ENCODE data around the gene EPS8L1. TPM values are rescaled to one million over a fixed set of nuclear protein-coding genes. Genes with fewer than 3 reads are reported as not detected.
"Not testable (repeated sequence)": the region's sequence is repeated elsewhere in the genome, so short reads cannot be mapped to it uniquely, and the experiment has no call there.

The EPS8L1 gene
- total RNA-seq, 2 donors from 2014 or later = 42.1 to 75.9 TPM

GRCh38 chr19:55046975-55047622, 28.6 kb upstream of the EPS8L1 start:
- intact Hi-C loops (cut with DNase I, micrococcal nuclease) = no loop called here
- DNase-seq = no peak
- no peak for ATAC-seq

GRCh38 chr19:55047951-55048350, 27.7 kb upstream of the EPS8L1 start:
- intact Hi-C loops (cut with DNase I, micrococcal nuclease) = no loop called here
- ATAC-seq = no peak
- DNase-seq = no peak

DNA sequence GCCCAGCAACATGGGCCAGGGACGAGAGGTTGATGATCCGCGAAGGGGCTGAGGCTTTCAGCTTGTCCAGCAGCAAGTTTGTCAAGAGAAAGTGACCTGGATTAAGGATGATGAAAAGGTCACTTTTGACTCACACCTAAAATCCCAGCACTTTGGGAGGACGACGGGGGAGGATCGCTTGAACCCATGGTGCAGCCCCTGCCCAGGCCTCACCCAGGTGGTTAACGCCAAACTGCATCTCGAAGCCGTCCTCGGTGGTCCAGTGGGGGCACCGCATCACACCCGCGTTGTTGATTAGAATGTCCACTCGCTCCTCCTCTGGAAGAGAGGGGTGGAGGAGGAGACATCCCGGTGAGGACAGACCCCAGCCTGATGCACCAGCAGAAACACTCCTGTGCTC, 27.2 kb upstream of the EPS8L1 start:
- DNase-seq (no peak), ATAC-seq (no peak)
- intact Hi-C loops (cut with DNase I, micrococcal nuclease) = no loop called here

DNA sequence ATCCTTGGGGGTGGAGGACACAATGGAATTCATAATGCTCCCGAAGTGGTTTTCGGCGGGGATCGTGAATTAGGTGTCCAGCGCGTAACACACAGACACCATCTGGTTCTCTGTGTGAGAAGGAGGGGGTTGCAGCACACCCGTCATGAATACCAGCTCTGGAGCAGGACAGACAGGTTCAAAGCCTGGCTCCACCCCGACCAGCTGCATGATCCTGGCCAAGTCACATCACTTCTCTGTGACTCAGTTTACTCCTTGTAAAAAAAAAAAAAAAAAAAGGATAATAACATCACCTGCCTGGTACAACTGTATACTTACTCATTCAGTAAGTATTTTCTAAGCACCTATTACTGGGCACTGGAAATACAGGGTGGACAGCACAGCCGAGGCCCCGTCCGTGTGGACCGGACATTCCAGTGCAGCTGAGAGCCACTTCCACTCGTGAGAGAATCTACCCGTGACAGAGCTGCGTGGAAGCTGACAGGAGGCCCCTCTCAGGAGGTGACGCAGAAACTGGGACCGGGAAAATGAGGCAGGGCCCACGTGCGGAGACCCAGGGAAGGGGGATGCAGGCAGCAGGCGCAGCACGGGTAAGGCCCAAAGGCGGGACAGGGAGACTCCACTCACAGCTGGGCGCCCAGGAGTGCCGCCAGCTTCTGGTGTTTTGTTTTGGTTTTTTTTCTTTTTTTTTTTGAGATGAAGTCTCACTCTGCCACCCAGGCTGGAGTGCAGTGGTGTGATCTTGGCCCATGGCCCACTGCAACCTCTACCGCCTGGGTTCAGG, 24.7 kb upstream of the EPS8L1 start:
- ATAC-seq (no peak), DNase-seq (no peak)
- intact Hi-C loops (cut with DNase I, micrococcal nuclease) = no loop called here

DNA sequence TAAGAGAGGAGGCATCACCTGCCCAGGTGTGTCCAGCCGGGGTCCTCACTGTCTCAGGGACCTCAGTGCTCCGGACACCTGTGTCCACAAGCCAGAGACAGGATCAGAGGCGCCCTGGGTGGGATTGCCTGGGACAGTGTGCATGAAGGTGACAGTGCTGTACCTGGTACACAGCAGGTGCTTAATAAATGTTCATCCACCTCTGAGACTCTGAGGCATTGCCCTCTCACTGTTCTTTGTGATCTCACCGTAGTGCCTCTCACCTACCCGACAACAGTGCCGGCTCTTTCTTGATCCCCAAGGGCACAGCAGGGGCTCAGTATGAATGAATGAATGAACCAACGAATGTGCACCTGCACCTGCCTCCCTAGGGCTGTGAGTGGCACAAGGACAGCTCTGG, 21.9 kb upstream of the EPS8L1 start:
- no peak for DNase-seq
- intact Hi-C loops (cut with DNase I, micrococcal nuclease) = no loop called here
- no peak for ATAC-seq

- DNase-seq = no peak
- intact Hi-C loops (cut with DNase I, micrococcal nuclease) = no loop called here
- no peak for ATAC-seq
Measured at GRCh38 chr19:55056827-55057226, 18.8 kb upstream of the EPS8L1 start.

GRCh38 chr19:55058781-55059610, 16.7 kb upstream of the EPS8L1 start:
- DNase-seq (no peak), ATAC-seq (no peak)
- intact Hi-C loops (cut with DNase I, micrococcal nuclease) = no loop called here

- ATAC-seq; intact Hi-C loops (cut with DNase I, micrococcal nuclease); DNase-seq: not testable (repeated sequence)
Measured at GRCh38 chr19:55060287-55060686, 15.4 kb upstream of the EPS8L1 start.

- peak; percentile 97 to 99 for DNase-seq
- intact Hi-C loops (cut with DNase I, micrococcal nuclease) = no loop called here
- peak; percentile 98 for ATAC-seq
Measured at GRCh38 chr19:55062735-55063491, 12.8 kb upstream of the EPS8L1 start, which contains the start of gene RDH13. RDH13 (minus strand) TSS chr19:55063148; CDS start chr19:55063032, 116 bp downstream.

- intact Hi-C loops (cut with DNase I, micrococcal nuclease) = no loop called here
- ATAC-seq (no peak), DNase-seq (no peak)
Measured at GRCh38 chr19:55063492-55063843, 12.2 kb upstream of the EPS8L1 start.

GRCh38 chr19:55065516-55065915, 10.2 kb upstream of the EPS8L1 start:
- DNase-seq; intact Hi-C loops (cut with DNase I, micrococcal nuclease); ATAC-seq: not testable (repeated sequence)

DNA sequence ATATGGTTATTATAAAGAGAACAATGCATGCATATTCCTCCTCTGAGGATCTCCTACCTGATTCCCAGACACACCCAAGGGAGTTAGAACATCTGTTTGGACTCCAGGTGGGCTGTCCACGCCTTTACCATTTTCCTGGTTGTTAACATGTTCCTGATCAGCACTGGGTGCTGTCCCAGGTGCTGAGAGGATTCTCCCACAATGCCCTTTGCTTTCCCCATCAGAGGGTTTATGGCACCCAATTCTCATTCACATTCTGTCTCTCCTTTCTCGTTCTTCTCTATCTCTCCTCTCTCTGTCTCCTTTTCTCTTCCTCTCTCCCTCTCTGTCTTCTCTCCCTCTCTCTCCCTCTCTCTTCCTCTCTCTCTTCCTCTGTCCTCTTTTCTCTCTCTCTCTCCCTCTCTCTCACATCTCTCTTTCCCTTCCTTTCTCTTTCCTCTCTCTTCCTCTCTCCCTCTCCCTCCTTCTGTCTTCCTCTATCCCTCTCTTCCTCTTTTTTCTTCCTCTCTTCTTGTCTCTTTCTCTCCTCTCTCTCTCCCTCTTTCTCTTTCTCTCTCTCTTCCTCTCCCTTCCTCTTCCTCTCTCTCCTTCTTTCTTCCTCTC, 9.5 kb upstream of the EPS8L1 start:
- intact Hi-C loops (cut with DNase I, micrococcal nuclease) = no loop called here
- DNase-seq (no peak), ATAC-seq (no peak)

DNA sequence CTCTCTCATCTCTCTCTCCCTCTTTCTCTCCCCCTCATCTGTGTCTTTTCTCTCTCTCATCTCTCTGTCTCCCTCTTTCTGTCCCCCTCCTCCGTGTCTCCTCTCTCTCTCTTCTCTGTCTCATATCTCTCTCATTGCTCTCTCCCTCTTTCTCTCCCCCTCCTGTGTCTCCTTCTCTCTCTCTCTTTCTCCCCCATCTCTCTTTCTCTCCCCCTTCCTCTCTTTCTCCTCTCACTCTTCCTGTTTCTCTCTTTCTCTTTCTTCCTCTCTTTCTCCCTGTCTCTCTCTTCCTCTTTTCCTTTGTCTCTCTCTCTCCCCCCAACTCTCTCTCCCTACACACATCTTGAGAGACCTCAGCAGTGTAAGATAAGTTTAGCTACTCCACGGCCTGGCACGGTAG, 7.8 kb upstream of the EPS8L1 start:
- intact Hi-C loops (cut with DNase I, micrococcal nuclease) = no loop called here

DNA sequence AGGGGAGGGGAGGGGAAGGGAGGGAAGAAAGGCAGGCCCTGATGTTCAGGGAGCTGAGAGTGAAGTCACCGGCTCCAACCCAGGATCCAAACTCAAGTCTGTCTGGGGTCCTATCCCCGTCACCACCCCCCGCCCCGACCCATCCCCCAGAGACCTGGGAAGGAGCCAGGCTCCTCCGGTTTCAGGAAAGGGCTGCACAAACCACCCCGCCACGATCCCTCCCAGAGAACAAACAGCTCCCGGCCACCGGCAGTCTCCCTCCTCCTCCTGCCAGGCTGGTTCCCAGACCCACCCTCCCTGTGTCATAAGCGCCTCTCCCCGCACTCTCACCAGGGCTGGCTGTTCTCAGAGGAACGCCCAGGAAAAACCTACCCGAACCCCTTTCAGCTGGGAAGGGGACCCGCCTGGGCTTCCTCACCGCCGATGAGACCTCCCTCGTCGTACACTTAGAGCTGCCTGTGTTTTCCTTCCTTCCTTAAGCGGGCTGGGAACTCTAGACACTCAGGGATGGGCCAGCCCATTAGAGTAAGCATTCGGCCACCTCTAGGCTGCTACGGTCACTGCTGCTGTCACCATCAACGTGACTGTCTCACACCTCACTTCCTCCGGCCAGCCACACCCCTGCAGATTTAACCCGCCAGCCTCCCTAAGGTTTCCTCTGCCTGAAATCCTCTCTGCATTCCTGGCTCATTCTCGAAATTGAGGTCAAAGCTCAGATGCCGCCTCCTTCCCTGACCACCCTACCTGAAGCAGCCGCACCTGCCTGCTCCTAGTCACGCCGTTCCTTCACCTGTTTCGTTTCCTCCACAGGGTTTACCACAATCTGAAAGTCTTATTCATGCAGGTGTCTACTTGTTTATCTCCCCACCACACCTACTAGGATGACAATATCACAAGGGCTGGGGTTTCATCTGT, 6.5 kb upstream of the EPS8L1 start:
- intact Hi-C loops (cut with DNase I, micrococcal nuclease) = no loop called here
- ATAC-seq = peak; percentile 78
- peak; percentile 79 to 87 for DNase-seq

More for the DNA sequence above, 7.8 kb upstream of the EPS8L1 start:
- DNase-seq (no peak), ATAC-seq (no peak)

DNA sequence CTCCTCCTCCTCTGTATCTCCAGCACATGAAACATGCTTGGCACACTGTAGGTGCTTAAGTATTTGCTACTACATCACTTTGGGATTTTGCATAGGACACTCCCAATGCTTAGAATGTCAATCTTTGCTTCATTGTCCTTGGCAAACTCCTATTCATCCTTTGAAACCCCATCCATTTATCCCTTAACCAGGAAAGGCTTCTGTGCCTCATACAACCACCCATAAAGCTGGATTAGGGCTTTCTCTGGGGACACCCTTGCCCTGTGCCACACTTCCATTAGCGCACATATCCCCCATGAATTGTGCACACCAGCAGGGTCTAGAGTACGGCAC, 5.8 kb upstream of the EPS8L1 start:
- ATAC-seq (no peak), DNase-seq (no peak)
- intact Hi-C loops (cut with DNase I, micrococcal nuclease) = no loop called here

- no peak for ATAC-seq
Measured at GRCh38 chr19:55070466-55071128, 5.1 kb upstream of the EPS8L1 start.

DNA sequence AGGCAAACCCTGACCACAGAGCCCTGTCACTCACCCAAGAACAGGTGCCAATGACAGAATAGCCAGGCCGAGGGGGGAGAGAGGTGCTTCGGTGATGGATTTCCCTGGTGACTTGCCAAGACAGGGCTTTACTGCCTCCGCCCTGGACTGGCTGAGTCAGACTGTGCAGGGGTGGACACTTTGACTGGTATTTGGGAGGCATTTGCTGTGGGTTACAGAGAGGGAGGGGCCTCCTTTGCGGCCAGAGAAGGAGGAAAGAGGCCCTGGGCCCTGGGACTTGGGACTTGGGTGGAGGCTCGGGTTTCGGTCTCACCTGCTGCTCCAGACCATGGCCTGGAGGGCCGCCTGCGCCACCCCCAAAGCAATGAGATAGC, 4.6 kb upstream of the EPS8L1 start:
- DNase-seq (peak; percentile 74 to 92), ATAC-seq (peak; percentile 59)
- intact Hi-C loops (cut with DNase I, micrococcal nuclease) = no loop called here

More at GRCh38 chr19:55070466-55071128, 5.1 kb upstream of the EPS8L1 start:
- intact Hi-C loops (cut with DNase I, micrococcal nuclease) = no loop called here
- DNase-seq = no peak
